Activated CD8-positive, alpha-beta T cell treated with anti-CD3 and anti-CD28 coated beads, Interleukin-2, amount 10 ng/mL, durations not matched to agents 7 days and 5 days (primary cell): ENCODE results near the gene HPN. TPM values are rescaled to one million over a fixed set of nuclear protein-coding genes. Genes with fewer than 3 reads are reported as not detected.
"Not testable (repeated sequence)": the region's sequence is repeated elsewhere in the genome, so short reads cannot be mapped to it uniquely, and the experiment has no call there.

Experiments
- ATAC-seq: fragments of 150-1000 bp; cut with Tn5 transposase; one replicate; pipeline ENCODE4 v1.10.0; 2021; ENCODE audit warnings: moderate library complexity
- CTCF ChIA-PET: fragments of 350-600 bp; sonication (Branson Sonifier 250); formaldehyde crosslinking; loops from one replicate; lab custom pipeline; 2021; ENCODE audit warnings: antibody characterized with exemption; lab: Charles Lee
- POLR2A ChIA-PET: fragments of 350-600 bp; sonication (Branson Sonifier 250); formaldehyde crosslinking; loops from one replicate; lab custom pipeline; 2021; ENCODE audit warnings: antibody characterized with exemption; lab: Charles Lee
- DNase-seq: peaks from one replicate; pipeline ENCODE4 v3.0.0-alpha.2; 2020
- H3K27ac Mint-ChIP-seq: one replicate; pipeline ENCODE4 v1.8.0; 2021; ENCODE audit warnings: mild to moderate bottlenecking, mixed read lengths
- H3K27me3 Mint-ChIP-seq: one replicate; pipeline ENCODE4 v1.8.0; 2021; ENCODE audit warnings: low read depth, mixed read lengths
- H3K36me3 Mint-ChIP-seq: one replicate; pipeline ENCODE4 v1.8.0; 2021; ENCODE audit warnings: low read depth, mixed read lengths
- H3K4me1 Mint-ChIP-seq: one replicate; pipeline ENCODE4 v1.8.0; 2021; ENCODE audit warnings: low read depth, mixed read lengths
- H3K4me3 Mint-ChIP-seq: one replicate; pipeline ENCODE4 v1.8.0; 2021; ENCODE audit warnings: mild to moderate bottlenecking, mixed read lengths
- H3K9me3 Mint-ChIP-seq: one replicate; pipeline ENCODE4 v1.8.0; 2022; ENCODE audit warnings: mixed read lengths; ENCODE audit not compliant: insufficient read depth
- total RNA-seq, 2 experiments: library from RNA; stranded (reverse); gene quantifications; one replicate each; pipeline ENCODE4 v1.2.3, GENCODE V29; 2021

Gene HPN
- total RNA-seq, 2 experiments from 2014 or later = not detected

GRCh38 chr19:35028600-35028885, 13.0 kb upstream of the HPN start:
- H3K9me3 Mint-ChIP-seq, H3K4me3 Mint-ChIP-seq, H3K27ac Mint-ChIP-seq, ATAC-seq, DNase-seq, H3K4me1 Mint-ChIP-seq: not testable (repeated sequence)
- POLR2A ChIA-PET = interaction anchor here (1.6 to 2.5 kb wide), 2 partner anchors 14 to 28 kb away, joined by 4 to 8 read pairs; no protein-coding TSS in a partner anchor
- CTCF ChIA-PET = interaction anchor here (1.3 kb wide), 1 partner anchor 14 kb away, joined by 5 read pairs; no protein-coding TSS in a partner anchor
- peaks cover 31% of the 10 kb centered on the region for H3K36me3 Mint-ChIP-seq
- H3K27me3 Mint-ChIP-seq = peaks cover 30% of the 10 kb centered on the region

DNA sequence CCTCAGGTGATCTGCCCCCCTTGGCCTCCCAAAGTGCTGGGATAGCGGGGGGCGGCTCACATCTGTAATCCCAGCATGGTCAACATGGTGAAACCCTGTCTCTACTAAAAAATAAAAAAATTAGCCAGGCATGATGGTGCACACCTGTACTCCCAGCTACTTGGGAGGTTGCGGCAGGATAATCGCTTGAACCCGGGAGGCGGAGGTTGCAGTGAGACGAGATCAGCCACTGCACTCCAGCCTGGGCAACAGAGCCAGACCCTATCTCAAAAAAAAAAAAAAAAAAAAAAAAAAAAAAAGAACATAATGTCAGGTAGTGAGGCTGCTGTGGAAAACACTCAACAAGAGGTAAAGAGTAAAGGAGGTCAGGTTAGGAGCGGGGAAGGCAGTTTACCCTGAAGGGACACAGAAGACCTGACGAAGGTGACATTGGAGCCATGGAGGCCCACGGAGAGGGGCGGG, 12.2 kb upstream of the HPN start:
- H3K9me3 Mint-ChIP-seq, H3K4me1 Mint-ChIP-seq, CTCF ChIA-PET, ATAC-seq, DNase-seq, H3K4me3 Mint-ChIP-seq, H3K27ac Mint-ChIP-seq: not testable (repeated sequence)
- POLR2A ChIA-PET = interaction anchor here (1.6 kb wide), 1 partner anchor 28 kb away, joined by 4 read pairs; no protein-coding TSS in a partner anchor
- Mint-ChIP-seq H3K36me3 (peaks cover 26% of the 10 kb centered on the region), H3K27me3 (peaks cover 32% of the 10 kb centered on the region)

DNA sequence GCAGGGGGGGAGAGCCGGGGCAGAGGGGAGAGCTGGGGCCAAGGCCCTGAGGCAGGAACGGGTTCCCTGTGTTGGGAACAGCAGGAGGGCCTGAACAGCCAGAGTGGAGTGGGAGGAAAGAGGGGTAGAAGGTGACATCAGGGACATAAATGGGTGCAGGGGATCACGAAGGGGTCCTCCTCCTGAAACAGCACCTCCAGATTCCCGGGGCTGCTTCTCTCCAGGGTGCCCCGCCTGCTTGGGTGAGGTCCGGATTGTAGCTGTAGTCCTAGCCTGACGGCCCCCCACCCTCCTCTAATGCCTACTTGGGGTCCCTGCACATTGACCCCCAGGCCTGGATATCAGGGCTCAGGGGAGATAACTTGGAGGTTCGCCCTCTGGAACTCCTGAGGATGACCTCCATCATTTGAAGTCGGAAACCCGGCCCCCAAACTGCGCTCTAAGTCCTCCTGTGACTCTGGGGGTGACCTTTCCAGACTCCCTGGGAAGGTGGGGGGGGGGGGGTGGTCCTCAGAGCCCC, 11.7 kb upstream of the HPN start:
- ATAC-seq = no peak
- Mint-ChIP-seq H3K4me3 (no peak overlapping the region), H3K9me3 (no peaks in the 10 kb centered on the region), H3K27ac (no peak overlapping the region), H3K27me3 (peaks cover 32% of the 10 kb centered on the region), H3K36me3 (peaks cover 24% of the 10 kb centered on the region), H3K4me1 (peaks cover 7% of the 10 kb centered on the region)
- POLR2A ChIA-PET = no interaction called here
- CTCF ChIA-PET = no interaction called here
- DNase-seq = no peak

GRCh38 chr19:35030257-35031071, 11.1 kb upstream of the HPN start, which contains the start of gene SCN1B:
TSS of gene SCN1B (plus strand) at chr19:35030470. CDS start at chr19:35030821, 351 bp downstream.
- ChIA-PET CTCF (no interaction called here), POLR2A (no interaction called here)
- peak; percentile 82 for ATAC-seq
- Mint-ChIP-seq H3K4me1 (peaks cover 7% of the 10 kb centered on the region), H3K27me3 (peaks cover 32% of the 10 kb centered on the region), H3K27ac (no peak within 1 kb of the TSS), H3K36me3 (peaks cover 21% of the 10 kb centered on the region), H3K9me3 (no peaks in the 10 kb centered on the region), H3K4me3 (peak within 1 kb of the TSS; percentile 30)
- DNase-seq = peak; percentile 63

- Mint-ChIP-seq H3K36me3 (peaks cover 16% of the 10 kb centered on the region), H3K4me3 (peak overlapping the region; percentile 30), H3K27me3 (peaks cover 32% of the 10 kb centered on the region), H3K9me3 (no peaks in the 10 kb centered on the region), H3K4me1 (peaks cover 7% of the 10 kb centered on the region), H3K27ac (no peak overlapping the region)
- POLR2A ChIA-PET = interaction anchor here (0.7 to 1.2 kb wide), 2 partner anchors 17 to 25 kb away, joined by 3 read pairs; no protein-coding TSS in a partner anchor
- CTCF ChIA-PET = no interaction called here
- no peak for DNase-seq
- no peak for ATAC-seq
Observed at GRCh38 chr19:35031072-35031881, 10.2 kb upstream of the HPN start.

GRCh38 chr19:35032356-35032865, 9.1 kb upstream of the HPN start:
- H3K9me3 Mint-ChIP-seq = no peaks in the 10 kb centered on the region
- ChIA-PET POLR2A (interaction anchor here (1.2 kb wide), 1 partner anchor 18 kb away, joined by 3 read pairs; no protein-coding TSS in a partner anchor), CTCF (no interaction called here)
- DNase-seq = no peak
- no peak overlapping the region for H3K27ac Mint-ChIP-seq
- no peak for ATAC-seq
- H3K27me3 Mint-ChIP-seq = peaks cover 32% of the 10 kb centered on the region
- H3K4me1 Mint-ChIP-seq = peaks cover 7% of the 10 kb centered on the region
- peaks cover 9% of the 10 kb centered on the region for H3K36me3 Mint-ChIP-seq
- H3K4me3 Mint-ChIP-seq = no peak overlapping the region

GRCh38 chr19:35033067-35034004, 8.2 kb upstream of the HPN start:
- no peak overlapping the region for H3K4me3 Mint-ChIP-seq
- ATAC-seq (no peak), DNase-seq (no peak)
- no peak overlapping the region for H3K27ac Mint-ChIP-seq
- H3K27me3 Mint-ChIP-seq = peaks cover 32% of the 10 kb centered on the region
- peaks cover 10% of the 10 kb centered on the region for H3K4me1 Mint-ChIP-seq
- ChIA-PET POLR2A (no interaction called here), CTCF (interaction anchor here (1.6 kb wide), 1 partner anchor 11 kb away, joined by 5 read pairs; no protein-coding TSS in a partner anchor)
- peaks cover 2% of the 10 kb centered on the region for H3K36me3 Mint-ChIP-seq
- H3K9me3 Mint-ChIP-seq = no peaks in the 10 kb centered on the region

GRCh38 chr19:35034005-35034502, 7.5 kb upstream of the HPN start:
- Mint-ChIP-seq H3K36me3 (no peaks in the 10 kb centered on the region), H3K4me1 (peaks cover 10% of the 10 kb centered on the region), H3K4me3 (no peak overlapping the region), H3K27ac (no peak overlapping the region), H3K9me3 (no peaks in the 10 kb centered on the region), H3K27me3 (peaks cover 35% of the 10 kb centered on the region)
- no peak for DNase-seq
- ATAC-seq = no peak
- ChIA-PET POLR2A (no interaction called here), CTCF (interaction anchor here (1.6 kb wide), 1 partner anchor 10 kb away, joined by 5 read pairs; no protein-coding TSS in a partner anchor)

- Mint-ChIP-seq H3K4me1 (peaks cover 10% of the 10 kb centered on the region), H3K9me3 (no peaks in the 10 kb centered on the region), H3K4me3 (no peak overlapping the region), H3K27me3 (peaks cover 32% of the 10 kb centered on the region), H3K27ac (no peak overlapping the region), H3K36me3 (no peaks in the 10 kb centered on the region)
- ChIA-PET POLR2A (no interaction called here), CTCF (interaction anchor here (1.6 kb wide), 1 partner anchor 10 kb away, joined by 5 read pairs; no protein-coding TSS in a partner anchor)
- ATAC-seq (no peak), DNase-seq (no peak)
Observed at GRCh38 chr19:35034588-35035382, 6.7 kb upstream of the HPN start.
